GM21717 (cell line): ENCODE results near the gene DHTKD1.
"Not testable (repeated sequence)": the region's sequence is repeated elsewhere in the genome, so short reads cannot be mapped to it uniquely, and the experiment has no call there.

Experiments used
- ATAC-seq: cut with Tn5 transposase; IDR thresholded peaks from one replicate; pipeline ENCODE4 v1.9.1; 2021; ENCODE audit warnings: mild to moderate bottlenecking, moderate library complexity; ENCODE audit not compliant: unreplicated experiment

DHTKD1 gene

GRCh38 chr10:12063483-12063818 lies 5.3 kb upstream of the DHTKD1 start:
- no peak for ATAC-seq

GRCh38 chr10:12067336-12067735 lies 1.4 kb upstream of the DHTKD1 start:
- ATAC-seq = no peak

DNA sequence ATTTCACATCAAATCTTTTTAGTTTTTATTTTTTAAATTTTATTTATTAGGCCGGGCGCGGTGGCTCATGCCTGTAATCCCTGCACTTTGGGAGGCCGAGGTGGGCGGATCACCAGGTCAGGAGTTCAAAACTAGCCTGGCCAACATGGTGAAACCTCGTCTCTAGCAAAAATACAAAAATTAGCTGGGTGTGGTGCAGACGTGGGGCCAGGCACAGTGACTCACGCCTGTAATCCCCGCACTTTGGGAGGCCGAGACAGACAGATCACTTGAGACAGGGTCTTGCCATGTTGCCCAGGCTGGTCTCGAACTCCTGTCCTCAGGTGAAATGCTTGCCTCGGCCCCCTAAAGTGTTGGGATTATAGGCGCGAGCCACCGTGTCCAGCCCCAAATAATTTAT lies 2.7 kb downstream of the DHTKD1 start:
- not testable (repeated sequence) for ATAC-seq

DNA sequence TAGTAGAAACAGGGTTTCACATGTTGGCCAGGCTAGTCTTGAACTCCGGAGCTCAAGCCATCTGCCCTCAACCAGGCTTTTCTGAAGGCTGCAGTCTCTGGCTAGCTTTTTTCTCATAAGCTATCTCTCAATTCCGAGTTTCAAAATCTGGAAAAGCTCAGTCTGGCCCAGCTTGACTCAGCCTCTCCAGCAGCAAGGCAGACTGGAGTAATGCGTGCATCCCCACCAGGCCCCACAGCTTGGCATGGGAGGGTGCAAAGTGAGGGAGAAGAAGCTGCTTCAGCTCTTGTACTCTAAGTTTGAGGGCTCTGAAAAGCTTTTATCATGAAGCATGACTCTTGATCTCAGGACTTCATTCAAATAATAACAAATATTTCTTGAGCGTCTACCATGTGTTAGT lies 4.8 kb downstream of the DHTKD1 start:
- no peak for ATAC-seq

- no peak for ATAC-seq
Measured at GRCh38 chr10:12077580-12078180, 8.9 kb downstream of the DHTKD1 start.

DNA sequence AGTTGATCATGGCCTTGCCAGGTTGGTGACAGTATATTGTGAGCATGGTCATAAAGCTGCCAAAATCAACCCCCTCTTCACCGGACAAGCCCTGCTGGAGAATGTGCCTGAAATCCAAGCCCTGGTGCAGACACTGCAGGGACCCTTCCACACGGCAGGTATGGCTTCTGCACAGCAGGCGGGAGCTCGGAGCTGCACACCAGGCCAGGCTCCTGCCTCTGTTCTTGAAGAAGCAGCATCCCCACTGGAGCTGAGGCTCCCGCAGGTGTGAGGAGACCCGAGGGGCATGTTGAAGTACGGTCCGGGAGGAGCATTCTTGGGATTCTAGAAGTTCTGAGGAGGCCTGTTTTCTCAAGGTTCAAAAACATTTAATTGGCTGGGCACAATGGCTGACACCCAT lies 12.7 kb downstream of the DHTKD1 start:
- ATAC-seq = no peak

DNA sequence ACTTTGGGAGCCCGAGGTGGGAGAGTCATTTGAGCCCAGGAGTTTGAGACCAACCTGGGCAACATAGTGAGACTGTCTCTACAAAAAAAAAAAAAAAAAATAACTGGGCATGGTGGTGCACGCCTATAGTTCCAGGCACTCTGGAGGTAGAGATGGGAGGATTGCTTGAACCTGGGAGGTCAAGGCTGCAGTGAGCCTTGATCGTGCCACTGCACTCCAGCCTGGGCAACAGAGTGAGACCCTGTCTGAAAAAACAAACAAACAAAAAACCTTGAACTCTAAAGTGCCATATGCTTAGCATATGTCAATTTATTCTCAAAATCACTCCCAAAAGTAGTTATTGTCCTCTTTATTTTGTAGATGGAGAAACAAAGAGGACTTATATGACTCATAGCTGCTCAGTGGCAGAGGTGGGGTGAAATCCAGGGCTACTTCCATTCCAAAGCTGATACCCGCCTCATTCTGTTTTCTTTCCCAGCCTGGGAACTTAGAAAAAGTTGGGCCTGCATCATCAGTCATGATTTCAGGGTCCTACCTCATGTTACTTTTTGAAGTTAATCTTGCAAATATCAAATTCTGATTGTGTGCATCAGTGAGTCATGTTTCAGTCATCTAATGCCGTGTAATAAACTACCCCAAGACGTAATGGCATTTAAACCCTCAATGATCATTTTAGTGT lies 13.3 kb downstream of the DHTKD1 start:
- no peak for ATAC-seq

DNA sequence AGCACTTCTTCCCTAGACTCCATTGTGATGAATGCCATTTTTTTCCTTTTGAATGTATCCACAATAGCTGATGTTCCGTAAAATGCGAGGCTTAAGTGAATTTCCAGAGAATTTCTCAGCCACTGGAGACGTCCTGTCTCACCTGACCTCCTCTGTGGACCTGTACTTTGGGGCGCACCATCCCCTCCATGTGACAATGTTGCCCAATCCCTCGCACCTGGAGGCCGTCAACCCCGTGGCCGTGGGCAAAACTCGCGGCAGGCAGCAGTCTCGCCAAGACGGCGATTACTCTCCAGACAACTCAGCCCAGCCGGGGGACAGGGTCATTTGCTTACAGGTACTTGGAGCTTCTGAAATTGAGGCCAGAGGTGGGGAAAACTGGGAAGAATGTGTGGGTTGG lies 20.2 kb downstream of the DHTKD1 start:
- ATAC-seq = no peak

GRCh38 chr10:12091421-12091820 lies 22.7 kb downstream of the DHTKD1 start:
- ATAC-seq = no peak

GRCh38 chr10:12097361-12097760 lies 28.6 kb downstream of the DHTKD1 start:
- not testable (repeated sequence) for ATAC-seq

DNA sequence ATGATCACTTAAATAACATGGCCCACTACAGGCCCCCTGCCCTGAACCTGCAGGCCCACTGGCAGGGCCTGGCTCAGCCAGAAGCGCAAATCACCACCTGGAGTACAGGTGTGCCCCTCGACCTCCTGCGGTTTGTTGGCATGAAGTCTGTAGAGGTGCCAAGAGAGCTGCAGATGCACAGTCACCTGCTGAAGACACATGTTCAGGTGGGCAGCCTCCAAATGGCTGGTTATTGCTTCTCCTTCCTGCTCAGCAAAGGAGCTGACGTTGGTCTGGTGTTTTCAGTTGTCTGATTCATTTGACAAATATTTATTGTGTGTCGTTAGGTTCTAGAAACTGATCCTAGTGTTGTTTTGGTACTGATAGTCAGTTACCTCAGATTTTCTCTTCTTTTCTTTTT lies 29.0 kb downstream of the DHTKD1 start:
- ATAC-seq = no peak

GRCh38 chr10:12098966-12099365 lies 30.2 kb downstream of the DHTKD1 start:
- ATAC-seq = no peak

GRCh38 chr10:12103802-12104201 lies 35.0 kb downstream of the DHTKD1 start:
- no peak for ATAC-seq

- ATAC-seq = no peak
Measured at GRCh38 chr10:12107781-12108180, 39.0 kb downstream of the DHTKD1 start.

GRCh38 chr10:12109286-12109685 lies 40.5 kb downstream of the DHTKD1 start:
- no peak for ATAC-seq

DNA sequence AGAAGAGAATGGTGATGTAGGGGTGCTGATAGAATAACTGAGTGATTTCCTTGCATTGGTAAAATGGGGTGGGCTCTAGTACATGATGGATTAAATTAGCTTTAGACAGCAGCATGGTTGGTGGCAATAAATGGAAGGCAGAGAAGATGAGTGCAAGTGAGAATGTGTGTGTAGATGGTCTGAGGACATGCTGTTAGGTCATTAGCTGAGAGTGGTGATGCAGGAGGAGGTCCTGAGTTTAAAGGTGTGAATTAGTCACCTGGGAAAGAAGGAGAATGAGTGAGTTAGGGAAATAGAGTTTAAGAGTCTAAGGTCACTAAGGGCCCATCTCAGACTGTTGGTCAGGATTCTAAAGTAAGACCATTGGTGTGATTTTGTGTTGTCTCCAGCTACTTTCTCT lies 42.8 kb downstream of the DHTKD1 start:
- ATAC-seq = no peak

DNA sequence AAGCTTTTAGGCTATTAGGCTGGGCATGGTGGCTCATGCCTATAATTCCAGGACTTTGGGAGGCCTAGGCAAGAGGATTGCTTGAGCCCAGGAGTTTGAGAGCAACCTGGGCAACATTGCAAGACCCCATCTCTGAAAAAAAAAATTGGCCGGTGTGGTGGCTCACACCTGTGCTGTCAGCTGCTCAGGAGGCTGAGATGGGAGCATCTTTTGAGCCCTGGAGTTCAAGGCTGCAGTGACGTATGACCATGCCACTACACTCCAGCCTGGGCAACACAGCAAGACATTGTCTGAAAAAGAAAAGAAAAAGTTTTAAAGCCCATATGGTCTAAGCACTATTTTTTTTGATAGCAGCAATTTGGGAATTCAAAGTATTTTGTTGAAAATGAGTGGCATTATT lies 44.9 kb downstream of the DHTKD1 start:
- no peak for ATAC-seq

DNA sequence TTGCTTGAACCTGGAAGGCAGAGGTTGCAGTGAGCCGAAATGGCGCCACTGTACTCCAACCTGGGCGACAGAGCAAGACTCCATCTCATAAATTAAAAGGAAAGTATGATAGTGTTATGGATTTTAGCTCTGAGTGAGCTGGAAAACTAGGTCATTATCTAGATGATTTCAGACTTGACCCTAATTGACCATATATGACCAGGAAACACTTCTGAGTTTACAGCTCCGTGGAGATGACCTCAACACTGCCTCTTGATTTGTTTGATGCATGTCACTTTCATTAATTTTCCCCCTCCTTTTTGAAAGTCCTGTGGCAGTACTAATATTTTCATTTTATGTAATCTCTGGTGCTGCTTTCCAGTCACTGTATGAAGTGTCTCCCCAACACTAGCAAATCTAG lies 52.9 kb downstream of the DHTKD1 start:
- ATAC-seq = no peak

DNA sequence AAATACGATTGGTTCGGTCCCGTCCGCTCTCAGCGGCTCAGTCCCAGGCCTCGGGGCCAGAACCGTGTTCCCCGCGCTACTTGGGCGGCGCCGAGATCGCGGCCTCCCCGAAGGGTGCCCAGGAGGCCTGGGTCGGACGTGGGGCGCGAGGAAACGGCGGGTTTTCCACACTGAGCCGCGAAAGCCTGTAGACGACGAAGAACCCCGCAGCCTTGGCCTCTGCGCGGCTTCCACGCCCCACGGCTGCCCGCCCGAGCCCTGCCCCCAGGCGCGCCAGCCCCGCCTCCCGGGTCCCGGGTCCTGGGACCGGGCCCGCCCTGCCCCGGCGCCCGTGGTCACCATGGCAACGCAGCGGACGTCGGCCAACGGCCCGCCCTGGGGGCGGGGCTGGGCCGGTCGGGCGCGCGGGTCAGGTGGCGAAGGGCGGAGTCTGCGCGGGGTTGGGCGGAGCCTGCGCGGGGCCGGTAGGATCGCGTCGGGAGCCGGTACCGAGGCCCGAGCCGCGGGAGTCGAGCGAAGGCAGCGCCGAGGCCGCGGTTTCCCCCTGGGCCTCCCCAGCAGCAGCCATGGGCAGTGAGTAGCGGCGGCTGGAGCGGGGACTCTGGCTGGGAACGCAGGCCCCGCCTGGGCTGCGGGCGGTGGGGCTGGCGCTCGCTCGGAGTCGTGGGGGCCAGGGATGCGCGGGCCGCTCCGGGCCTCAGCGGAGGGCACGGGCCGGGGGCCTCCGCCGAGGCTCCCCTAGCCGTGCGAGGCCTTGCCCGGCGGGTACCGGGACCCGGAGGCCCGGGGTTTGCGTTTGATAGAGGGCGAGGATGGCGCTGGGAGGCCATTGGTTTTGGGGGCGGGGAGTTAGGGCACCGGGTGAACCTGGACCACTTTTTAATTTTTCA lies 60.7 kb downstream of the DHTKD1 start, which contains the start of gene SEC61A2:
SEC61A2 (plus strand) TSS at position 456 of the 890 bp plus-strand sequence; CDS start at position 567, 111 bp downstream.
- ATAC-seq = peak; percentile 90

GRCh38 chr10:12130237-12130872 lies 61.6 kb downstream of the DHTKD1 start:
- peak; percentile 43 for ATAC-seq

DNA sequence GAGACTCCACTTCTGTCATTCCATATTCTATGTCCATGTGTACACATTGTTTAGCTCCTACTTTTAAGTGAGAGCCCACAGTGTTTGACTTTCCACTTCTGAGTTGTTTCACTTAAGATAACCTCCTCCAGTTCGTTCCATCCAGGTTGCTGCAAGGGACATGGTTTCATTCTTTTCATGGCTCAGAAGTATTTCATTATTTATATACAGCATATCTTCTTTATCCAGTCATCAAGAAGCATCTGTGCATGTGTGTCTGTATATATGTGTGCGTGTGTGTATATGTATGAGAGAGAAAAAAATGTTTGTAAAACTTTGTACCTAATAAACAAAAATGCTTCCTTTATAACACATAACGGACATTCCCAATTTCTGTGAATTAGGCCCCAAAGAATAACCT lies 66.9 kb downstream of the DHTKD1 start:
- no peak for ATAC-seq
